Vagina (tissue), 2 donors: Measurements from ENCODE around the gene MPP7.

Experiments
- POLR2A ChIP-seq, 2 donors: fragments of 450-650 bp; IDR thresholded peaks; one replicate each; pipeline ENCODE4 v1.6.1; 2017; ENCODE audit warnings: antibody characterized with exemption in 2 of 2, mild to moderate bottlenecking in 2 of 2, moderate library complexity in 2 of 2
- TF ChIP-seq, protein P1 (sequence below), 3 experiments: fragments of 450-650 bp in 2 of 3; fragments of 200-600 bp in 1 of 3; sonication (generic) in 1 of 3; IDR thresholded peaks; one replicate each; pipeline ENCODE4 v1.5.1; 2017 to 2019; ENCODE audit warnings: antibody characterized with exemption in 3 of 3, mild to moderate bottlenecking in 2 of 3, moderate library complexity in 2 of 3

DNA sequence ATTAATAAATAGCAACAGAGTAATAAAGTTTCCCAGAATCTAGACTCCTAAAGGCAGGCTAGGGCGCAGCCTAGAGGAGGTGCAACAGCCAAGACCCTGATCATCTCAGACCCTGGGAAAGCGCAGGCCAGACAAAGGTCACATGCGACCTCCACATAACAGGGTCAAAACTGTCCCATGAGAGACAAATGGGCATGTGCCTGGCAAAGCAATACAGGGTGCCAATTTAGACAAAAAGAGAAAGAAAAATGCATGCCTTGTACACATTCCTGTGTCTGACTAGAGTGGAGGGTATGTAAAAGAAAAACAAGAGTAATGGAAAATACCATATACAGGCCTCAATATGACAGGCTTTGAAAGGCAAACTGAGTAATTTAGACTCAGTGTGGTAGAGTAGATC, 22.2 kb downstream of the MPP7 start:
- TF ChIP-seq, protein P1, sequence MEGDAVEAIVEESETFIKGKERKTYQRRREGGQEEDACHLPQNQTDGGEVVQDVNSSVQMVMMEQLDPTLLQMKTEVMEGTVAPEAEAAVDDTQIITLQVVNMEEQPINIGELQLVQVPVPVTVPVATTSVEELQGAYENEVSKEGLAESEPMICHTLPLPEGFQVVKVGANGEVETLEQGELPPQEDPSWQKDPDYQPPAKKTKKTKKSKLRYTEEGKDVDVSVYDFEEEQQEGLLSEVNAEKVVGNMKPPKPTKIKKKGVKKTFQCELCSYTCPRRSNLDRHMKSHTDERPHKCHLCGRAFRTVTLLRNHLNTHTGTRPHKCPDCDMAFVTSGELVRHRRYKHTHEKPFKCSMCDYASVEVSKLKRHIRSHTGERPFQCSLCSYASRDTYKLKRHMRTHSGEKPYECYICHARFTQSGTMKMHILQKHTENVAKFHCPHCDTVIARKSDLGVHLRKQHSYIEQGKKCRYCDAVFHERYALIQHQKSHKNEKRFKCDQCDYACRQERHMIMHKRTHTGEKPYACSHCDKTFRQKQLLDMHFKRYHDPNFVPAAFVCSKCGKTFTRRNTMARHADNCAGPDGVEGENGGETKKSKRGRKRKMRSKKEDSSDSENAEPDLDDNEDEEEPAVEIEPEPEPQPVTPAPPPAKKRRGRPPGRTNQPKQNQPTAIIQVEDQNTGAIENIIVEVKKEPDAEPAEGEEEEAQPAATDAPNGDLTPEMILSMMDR (IDR thresholded peaks at IDR 0.05): no peak
- TF ChIP-seq POLR2A (IDR thresholded peaks at IDR 0.05): no peak
